ENCODE measurements around the gene ITIH3.
"Not testable (repeated sequence)": the region's sequence is repeated elsewhere in the genome, so short reads cannot be mapped to it uniquely, and the experiment has no call there.

The ITIH3 gene, protein sequence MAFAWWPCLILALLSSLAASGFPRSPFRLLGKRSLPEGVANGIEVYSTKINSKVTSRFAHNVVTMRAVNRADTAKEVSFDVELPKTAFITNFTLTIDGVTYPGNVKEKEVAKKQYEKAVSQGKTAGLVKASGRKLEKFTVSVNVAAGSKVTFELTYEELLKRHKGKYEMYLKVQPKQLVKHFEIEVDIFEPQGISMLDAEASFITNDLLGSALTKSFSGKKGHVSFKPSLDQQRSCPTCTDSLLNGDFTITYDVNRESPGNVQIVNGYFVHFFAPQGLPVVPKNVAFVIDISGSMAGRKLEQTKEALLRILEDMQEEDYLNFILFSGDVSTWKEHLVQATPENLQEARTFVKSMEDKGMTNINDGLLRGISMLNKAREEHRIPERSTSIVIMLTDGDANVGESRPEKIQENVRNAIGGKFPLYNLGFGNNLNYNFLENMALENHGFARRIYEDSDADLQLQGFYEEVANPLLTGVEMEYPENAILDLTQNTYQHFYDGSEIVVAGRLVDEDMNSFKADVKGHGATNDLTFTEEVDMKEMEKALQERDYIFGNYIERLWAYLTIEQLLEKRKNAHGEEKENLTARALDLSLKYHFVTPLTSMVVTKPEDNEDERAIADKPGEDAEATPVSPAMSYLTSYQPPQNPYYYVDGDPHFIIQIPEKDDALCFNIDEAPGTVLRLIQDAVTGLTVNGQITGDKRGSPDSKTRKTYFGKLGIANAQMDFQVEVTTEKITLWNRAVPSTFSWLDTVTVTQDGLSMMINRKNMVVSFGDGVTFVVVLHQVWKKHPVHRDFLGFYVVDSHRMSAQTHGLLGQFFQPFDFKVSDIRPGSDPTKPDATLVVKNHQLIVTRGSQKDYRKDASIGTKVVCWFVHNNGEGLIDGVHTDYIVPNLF

DNA sequence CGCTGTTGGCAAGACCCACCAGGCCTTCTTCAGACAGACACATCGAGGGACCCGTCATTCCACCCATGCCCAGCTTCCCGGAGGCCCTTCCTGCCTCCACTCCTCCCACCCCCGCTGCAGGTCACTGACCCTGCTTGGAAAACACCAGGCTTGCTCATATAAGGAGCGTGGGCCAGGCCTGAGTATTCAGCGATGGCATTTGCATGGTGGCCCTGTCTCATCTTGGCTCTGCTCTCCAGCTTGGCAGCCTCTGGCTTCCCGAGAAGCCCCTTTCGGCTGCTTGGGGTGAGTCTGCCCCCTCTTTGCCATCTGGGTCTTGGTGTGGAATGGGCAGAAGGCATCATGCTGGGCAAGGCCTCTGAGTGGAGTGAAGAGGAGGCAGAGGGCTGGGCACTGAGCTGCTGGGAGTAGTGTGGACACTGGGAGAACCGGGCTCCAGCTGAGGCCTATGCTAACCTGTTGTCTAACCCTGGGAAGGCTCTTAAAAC is at the start of gene ITIH3:
Gene ITIH3, plus strand, starts transcription at position 185 of the 488 bp plus-strand sequence. Its CDS starts 8 bp downstream, at position 193.
- DNase-seq: peak in 1 of 2 experiments; percentile 33

DNA sequence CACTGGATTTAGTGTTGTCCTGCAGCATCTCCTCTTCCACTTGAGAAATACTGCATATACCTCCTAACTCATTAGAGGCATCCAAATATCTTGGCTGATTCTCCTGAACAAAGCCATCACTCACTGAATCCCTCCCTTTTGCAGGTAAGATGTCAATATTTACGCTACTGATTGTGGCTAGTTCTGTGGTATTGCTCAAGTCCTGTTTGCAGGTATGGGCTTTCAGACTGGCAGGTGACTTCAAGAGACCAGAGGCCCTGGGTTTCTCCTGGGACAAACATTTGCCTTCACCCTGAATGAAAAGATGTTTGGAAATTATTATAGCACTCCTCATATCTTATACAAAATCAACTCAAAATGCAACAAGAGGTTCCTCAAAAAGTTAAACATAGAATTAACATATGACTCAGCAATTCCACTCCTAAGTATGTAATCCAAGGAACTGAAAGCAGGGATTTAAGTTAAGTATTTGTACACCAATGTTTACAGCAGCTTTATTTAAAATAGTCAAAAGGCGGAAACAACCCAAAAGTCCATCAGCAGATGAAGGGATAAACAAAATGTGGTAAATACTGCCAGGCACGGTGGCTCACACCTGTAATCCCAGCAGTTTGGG is 42.4 kb upstream of the ITIH3 start:
- DNase-seq: no peak

DNA sequence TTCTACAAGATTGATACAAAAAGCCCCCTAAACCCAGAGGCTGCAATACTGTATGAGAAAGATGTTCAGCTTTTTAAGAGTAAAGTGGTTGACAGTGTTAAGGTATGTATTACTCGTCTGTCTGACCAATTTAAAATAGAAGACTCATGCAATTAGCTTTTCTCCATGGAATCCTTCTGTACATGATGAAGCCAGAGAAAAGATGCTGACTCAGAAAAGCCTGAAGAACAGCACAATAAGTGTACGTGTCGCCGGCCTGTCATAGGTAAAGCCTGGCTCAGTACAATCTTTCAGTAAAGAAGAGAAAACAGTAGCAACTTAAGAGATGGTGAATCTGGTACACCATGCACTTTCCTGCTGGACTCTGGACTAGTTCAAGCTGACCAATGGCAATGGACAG is 40.2 kb upstream of the ITIH3 start:
- DNase-seq: no peak

DNA sequence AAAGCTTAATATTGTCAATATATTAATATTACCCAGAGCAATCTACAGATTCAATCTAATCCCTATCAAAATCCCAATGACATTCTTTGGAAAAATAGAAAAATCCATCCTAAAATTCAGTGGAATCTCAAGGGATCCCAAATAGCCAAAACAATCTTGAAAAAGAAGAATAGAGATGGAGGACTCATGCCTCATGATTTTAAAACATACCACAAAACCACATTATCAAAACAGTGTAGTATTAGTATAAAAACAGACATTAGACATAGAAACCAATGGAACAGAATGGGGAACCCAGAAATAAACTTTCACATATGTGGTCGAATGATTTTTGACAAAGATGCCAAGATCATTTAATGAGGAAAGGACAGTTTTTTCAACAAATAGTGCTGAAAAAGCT is 38.5 kb upstream of the ITIH3 start:
- no peak for DNase-seq

DNA sequence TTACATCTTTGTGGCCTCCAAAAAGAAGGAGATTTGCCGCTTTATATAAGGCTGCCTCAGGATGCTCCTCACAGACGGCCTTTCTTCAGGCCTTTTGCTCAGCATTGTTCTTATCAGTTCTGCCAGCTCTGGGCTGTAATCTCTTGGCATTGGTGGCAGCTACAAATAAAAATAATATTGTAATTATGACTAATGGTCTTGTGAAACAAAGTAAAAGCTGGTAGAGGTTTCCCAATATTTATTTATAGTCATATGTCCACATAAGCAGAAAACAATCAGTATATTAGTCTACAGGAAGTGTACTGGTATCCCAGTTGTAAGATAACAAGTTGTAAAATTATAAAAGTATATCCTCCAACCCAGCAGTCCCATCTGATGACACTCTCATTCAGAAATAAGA is 31.1 kb upstream of the ITIH3 start:
- no peak for DNase-seq

DNA sequence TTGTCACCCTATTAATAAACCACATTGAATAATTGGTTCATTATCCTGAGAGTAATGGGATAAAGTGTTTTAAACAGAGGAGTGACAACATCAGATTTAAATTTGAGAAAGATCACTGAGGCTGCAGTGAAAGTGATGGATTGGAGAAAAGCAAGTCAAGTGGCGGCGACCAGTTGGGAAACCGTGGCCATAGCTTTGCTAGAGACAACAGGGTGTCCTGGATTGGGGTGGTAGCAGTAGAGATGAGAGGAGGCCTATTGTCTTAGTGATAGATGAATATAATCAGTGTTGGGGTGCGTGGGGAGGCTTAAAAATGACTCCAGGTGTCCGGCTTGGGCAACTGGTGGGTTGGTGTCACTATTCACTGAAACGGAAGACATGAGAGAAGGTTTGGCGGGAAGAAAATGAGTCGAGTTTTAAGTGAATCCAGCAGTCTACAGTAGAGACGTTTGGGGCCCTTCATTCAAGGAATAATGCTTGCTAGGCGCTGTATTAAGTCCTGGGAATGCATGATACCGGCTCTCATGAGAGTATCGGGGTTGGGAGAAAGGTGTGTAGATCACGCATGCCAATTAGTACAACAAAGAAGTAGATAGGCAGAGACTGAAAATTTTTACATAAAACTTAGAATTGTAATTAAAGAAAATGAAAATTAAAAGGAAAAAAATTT is 24.7 kb upstream of the ITIH3 start:
- no peak for DNase-seq

DNA sequence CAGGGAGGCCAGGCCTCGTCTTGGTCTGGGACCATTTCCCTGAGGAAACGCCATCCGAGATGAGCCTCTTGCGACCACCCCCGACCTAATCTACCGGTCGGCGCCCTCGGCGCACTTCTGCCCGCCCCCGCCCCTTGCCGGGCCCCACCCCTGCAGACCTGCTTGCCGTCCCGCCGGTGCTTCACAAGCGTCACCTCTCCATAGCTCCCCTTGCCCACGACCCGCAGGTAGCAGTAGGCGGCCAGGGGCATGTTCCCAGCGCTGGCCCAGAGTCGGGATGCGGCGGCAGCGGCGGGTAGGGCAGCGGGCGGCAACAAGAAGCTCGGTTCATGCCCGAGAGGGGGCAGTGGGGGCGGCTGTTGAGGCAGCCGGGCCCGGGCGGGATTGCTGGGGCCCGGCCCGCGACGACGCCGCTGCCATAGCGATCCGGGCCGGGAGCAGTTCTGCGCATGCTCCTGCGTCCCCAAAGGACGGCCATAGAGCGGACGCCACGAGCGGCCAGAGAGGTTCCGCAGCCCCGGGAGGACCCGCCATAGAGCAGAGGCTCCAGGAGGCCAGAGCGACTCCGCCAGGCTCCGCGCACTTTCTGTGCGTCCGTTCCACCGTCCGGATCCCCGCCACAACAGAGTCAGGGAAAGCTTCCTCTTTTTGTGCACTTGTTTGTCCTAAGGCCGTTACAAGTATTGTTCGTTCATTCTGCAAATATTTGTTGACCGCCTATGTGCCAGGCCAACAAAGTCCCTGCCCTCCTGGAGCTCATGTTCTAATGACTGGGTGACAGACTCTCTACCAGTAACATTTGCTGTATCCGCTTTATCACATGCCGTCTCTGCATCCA is 23.9 kb upstream of the ITIH3 start, which contains the start of gene NEK4:
Gene NEK4, minus strand, starts transcription at position 445 of the 838 bp plus-strand sequence. Its CDS starts 194 bp downstream, at position 251.
- peak; percentile 49 to 89 for DNase-seq

DNA sequence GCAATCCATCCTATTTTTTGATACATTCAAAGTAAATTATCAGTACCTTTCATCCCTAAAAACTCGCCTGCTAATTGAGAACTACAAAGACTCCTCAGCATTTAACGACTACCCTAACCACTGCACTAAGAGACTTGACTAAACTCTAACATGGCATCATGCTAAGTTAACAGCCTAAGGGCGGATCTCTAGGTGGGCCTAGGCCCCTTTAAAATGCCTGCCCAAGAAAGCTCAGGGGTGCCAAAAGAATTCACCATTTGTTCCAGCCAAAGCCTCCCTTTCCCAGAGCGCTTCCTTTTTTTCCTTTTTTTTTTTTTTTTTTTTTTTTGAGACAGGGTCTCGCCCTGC is 23.3 kb upstream of the ITIH3 start:
- no peak for DNase-seq

DNA sequence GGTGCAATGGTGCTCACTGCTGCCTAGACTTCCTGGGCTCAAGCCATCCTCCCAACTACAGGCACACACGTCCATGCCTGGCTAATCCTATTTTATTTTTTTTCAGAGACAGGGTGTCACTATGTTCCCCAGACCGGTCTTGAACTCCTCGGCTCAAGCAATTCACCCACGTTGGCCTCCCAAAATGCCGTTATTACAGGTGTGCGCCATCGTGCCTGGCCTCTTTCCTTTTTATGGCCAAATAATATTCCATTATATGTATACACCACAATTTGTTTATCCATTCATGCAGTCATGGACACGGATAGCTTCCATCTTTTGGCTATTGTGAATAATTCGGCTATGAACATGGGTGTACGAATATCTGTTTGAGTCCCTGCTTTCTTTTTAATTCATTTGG is 22.9 kb upstream of the ITIH3 start:
- no peak for DNase-seq

DNA sequence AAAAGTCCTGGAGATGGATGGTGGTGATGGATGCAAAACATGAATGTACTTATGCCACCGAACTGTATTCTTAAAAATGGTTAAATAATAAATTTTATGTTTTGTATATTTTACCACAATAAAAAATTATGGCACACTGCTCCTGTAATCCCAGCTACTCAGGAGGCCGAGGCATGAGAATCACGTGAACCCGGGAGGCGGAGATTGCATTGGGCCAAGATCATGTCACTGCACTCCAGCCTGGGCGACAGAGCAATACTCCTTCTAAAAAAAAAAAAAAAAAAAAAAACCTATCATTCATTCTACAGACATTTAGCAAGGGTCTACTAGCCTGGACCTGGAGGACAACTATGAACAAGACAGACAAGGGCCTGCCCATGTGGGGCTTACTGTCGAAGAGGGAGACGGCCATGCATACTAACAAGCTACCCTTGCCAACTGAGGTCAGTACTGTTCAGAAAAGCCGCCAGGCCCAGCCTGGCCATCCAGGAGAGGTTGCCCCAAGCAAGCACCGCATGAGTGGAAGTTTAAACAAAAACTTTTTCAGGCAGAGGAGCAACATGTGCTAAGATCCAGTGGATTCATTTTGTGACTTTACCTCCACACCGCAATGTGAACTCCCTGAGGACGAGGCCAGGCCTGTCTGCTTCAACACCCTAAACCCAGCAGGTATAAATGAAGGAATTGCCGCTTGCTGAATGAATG is 21.1 kb upstream of the ITIH3 start:
- no peak for DNase-seq

DNA sequence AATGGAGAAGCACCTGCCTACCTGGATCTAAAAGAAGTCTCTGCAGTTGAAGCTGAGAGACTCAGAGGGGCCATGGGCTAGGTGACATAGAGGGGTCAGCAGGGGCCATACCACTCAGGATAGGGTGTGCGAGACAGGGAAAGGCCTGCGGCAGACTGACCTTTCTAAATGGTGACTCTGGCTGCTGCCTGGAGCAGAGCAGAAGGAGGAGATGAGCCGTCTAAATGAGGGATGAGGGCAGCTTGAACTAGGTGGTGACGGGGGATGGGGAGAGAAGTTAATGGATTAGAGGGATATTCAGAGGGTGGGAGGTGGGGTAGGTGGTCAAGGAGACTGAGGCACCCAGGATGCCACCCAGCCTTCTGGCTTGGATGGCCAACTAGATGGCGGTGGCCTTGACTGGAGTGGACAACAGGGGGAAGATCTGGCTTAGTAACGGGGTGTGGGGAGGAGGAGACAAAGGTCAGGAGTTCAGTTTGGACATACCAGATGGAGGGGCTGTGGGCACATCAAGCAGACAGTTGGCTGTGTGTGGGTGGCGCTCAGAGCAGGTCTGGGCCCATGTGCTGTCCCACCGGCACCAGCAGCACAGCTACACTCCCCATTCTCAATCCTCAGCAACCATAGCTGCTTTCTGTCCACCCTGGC is 20.4 kb upstream of the ITIH3 start:
- DNase-seq: no peak

DNA sequence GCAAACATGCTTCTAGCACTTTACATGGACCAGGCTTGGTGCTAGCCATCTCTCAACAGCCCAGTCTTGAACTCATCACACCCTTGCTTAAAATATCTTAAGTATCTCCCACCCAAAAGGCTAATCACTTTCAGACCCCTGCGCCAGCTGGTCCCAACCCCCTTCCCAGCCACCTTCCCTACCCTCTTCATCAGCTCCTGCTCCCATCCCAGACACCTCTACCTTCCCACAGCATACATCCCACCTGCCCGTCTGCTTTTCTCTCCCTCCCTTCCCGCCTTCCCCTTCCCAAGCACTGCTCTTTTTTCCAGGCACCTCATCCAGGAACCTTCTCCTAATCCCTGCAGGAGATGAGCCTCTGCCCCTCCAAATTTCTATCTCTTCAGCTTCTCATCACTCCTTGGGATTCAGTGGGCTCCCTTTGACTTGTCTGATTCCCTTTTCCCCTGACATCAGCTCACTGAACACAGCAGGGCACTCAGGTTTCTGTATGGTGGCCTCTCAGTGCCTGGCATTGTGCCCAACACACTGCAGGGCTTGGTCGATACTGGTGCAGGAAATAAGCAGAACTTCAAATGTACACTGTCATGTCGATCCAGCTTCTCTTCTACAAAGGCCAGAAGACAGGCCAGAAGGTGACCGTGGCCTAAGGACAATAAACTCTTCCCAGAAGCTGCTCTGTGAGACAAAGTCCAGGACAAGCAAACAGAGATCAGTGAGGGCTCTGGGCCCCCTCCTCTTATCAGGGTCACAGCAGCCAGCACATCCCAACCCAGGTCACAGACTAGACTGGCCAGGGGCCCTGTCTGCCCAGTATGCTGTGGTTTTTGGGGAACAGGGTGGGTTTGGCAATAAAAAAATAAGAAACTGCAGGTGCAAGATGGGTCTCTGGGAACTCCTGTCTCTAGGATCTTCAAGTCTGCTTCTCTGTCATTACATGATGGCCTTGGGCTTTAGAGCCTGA is 19.4 kb upstream of the ITIH3 start:
- no peak for DNase-seq

DNA sequence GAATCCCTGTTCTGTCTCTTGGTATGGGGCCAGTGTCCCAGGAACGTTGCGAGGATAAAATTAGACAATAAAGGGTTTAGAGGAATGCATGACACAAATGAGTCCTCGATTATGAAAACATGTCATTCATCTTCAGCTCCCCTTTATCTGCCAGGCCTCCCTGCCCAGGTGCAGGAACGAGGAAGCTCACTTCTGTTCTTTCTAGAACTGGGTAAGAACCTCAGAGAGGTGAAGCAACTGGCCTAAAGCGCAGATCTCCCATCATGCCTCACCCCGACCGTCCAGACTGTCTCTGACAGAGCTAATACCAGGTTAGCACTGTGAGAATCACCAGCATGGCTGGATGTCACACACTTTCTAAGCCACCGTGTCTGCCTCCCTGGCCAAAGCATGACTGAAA is 18.7 kb upstream of the ITIH3 start:
- DNase-seq: no peak

DNA sequence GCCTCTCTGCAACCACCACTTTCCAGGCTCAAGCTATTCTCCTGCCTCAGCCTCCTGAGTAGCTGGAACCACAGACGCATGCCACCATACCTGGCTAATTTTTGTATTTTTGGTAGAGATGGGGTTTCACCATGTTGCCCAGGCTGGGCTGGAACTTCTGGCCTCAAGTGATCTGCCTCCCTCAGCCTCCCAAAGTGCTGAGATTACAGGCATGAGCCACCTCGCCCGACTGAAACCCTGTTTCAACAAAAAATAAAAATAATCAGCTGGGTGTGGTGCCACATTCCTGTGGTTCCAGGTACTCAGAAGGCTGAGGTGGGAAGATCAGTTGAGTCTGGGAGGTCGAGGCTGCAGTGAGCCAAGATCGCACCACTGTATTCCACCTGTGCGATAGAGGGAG is 18.1 kb upstream of the ITIH3 start:
- DNase-seq: not testable (repeated sequence)

DNA sequence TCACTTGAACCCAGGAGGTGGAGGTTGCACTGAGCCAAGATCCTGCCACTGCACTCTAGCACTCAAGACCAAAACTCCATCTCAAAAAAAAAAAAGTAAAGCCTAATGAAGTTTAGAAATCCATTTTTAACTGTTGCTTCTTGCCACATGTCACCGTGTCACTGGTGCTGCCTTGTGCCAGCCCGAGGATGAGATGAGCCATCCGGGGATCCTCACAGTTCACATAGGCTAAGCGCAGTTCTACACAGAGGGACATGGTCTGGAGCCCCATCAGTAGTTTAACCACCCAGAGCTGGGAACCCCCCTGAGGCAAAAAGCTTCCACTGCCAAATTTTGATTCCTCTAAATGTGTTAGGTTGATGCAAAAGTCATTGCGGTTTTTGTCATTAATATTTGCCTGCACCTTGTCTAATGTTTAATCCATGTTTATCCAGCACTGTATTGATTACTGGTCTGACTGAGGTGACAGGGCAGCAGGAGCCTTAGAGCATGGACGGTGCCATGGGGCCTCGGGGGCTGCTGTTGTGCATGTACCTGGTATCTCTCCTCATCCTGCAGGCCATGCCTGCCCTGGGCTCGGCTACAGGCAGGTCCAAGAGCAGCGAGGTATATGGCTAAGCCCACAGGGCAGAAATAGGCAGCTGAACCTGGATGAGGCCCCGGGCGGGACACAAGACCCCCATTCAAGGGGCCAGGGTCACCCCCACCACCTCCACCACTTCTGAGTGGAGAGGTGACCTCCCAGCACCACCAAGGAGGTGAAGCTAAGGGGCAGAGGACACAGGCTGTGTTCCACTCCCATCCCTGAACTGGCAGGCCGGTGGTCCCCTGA is 17.3 kb upstream of the ITIH3 start, which contains the start of gene ITIH1:
Gene ITIH1, plus strand, starts transcription at position 473 of the 832 bp plus-strand sequence. Its CDS starts 17 bp downstream, at position 490.
- no peak for DNase-seq

DNA sequence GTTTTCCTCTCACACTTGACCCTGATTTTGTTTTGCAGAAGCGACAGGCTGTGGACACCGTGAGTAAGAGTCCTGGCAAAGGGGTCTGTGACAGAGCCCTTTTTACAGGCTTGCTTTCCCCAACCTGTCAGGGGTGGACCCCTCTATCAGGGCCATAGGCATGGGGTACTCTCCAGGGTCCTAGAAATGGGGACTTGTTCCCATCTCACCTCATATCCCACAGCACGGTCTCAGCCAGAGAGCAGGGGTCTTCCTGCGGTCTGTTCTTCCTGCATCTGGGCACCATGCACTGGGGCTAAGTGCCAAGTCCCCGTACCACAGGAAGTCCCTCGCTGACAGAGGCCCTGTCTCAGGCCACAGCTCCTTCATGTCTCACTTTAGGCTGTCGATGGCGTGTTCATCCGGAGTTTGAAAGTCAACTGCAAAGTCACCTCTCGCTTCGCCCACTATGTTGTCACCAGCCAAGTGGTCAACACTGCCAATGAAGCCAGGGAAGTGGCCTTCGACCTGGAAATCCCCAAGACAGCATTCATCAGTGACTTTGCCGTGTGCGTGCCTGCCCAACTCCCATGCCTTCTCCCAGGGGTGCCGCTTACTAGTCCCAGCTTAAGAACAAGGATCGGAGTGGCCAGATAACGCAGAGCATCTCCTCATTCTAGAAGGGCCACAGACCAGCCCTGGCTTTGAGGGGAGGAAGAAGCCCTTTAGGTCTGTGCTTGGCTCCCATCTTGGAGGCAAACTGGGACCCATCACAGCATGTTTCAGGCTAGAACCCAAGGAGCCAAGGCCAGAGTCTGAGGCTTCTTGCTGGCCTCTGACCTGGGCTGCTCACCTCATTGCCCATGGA is 16.4 kb upstream of the ITIH3 start:
- no peak for DNase-seq

All from NCI-H446 (cell line).